ENCODE measurements around the gene RIPK1. TPM values are rescaled to one million over a fixed set of nuclear protein-coding genes. Genes with fewer than 3 reads are reported as not detected.

The RIPK1 gene
- total and polyA plus RNA-seq, 9 of the 15 experiments (the other 6 are each of a cell fraction or from before 2014, with no cell fraction given): 3.8 to 24.9 (median 17.7) TPM

DNA sequence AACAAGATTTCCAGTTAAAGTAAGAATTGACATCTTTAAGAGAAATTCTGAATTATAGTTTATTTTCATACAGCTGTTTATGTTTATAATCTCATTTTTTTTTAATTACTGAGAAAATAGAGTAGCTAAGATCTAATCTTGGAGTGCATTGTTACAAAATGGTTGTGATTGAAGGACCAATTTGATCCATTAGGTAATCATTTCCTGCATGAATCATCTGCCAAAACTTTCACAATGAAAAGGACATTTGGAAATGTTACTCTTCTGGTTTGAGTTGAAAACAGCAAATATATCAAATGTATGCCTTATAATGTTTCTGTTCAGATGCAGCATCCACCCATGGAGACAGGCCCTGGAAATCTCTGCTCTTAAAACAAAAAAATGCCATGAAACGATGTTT lies 70.0 kb downstream of the RIPK1 start:
- in situ Hi-C loops (cut with MboI): no loop called here
- no peak for ATAC-seq
- Histone ChIP-seq H2AFZ (ENCODE audit: low read depth, low read length) (no peak overlapping the region), H3K4me2 (ENCODE audit: insufficient read depth, low read length) (no peak overlapping the region), H3K27ac (ENCODE audit: extremely low read depth, low read depth, low read length) (no peak overlapping the region), H3K9me1 (ENCODE audit: control insufficient read depth, insufficient read depth, low read length) (no peaks in the 10 kb centered on the region), H4K20me1 (replicated peaks; ENCODE audit: control insufficient read depth, insufficient read depth, low read length) (no peaks in the 10 kb centered on the region), H3K79me2 (ENCODE audit: control insufficient read depth, insufficient read depth, low read length) (no peaks in the 10 kb centered on the region), H3K36me3 (ENCODE audit: control insufficient read depth, insufficient read depth, low read length) (peaks cover 6% of the 10 kb centered on the region; the same call in 1 of the 3 replicates), H3K4me1 (replicated peaks in 1 of 2; ENCODE audit: control insufficient read depth in 2 of 2, insufficient read depth in 2 of 2, low read length in 2 of 2) (peaks cover 0 to 10% of the 10 kb centered on the region in 2 experiments; a peak in 3 of 5 replicates), H3K27me3 (ENCODE audit: control insufficient read depth in 2 of 2, insufficient read depth in 2 of 2, low read length in 2 of 2) (no peaks in the 10 kb centered on the region), H3K9me3 (replicated peaks; ENCODE audit: control insufficient read depth, insufficient read depth, low read depth, low read length) (no peaks in the 10 kb centered on the region), H3K4me3 (no peak overlapping the region), H3K9ac (ENCODE audit: insufficient read depth in 1 of 2, low read depth in 2 of 2, low read length in 2 of 2) (no peak overlapping the region)
- ChIA-PET CTCF (ENCODE audit: low intra/inter-chr PET ratio) (no interaction called here), POLR2A (interaction anchor here (1.2 to 1.7 kb wide), 2 partner anchors 18 to 20 kb away, joined by 3 to 5 read pairs; partner anchors contain the start of gene TUBB2A)
- WGBS (ENCODE audit: insufficient coverage, low coverage, missing lambda C conversion rate): 4% methylated on average over 1 of the region's 1 CpG
- BruUV-seq (replicated peaks): no TSS peak
- no peak for FAIRE-seq
- intact Hi-C loops (cut with micrococcal nuclease): no loop called here
- TF ChIP-seq ZNF124 (CRISPR knock-in tag; IDR thresholded peaks at IDR 0.05) (no peak), ZNF347 (CRISPR knock-in tag; IDR thresholded peaks at IDR 0.05; ENCODE audit: low read depth) (no peak), ZNF316 (IDR thresholded peaks at IDR 0.05) (no peak), MEIS2 (IDR thresholded peaks at IDR 0.05; ENCODE audit: partially characterized antibody) (no peak), NCOA1 (IDR thresholded peaks at IDR 0.05; ENCODE audit: low read depth) (no peak), HMG20A (CRISPR knock-in tag; conservative IDR thresholded peaks at IDR 0.05) (no peak), ETV1 (tag; conservative IDR thresholded peaks at IDR 0.05; ENCODE audit: low read depth) (no peak)
- TF ChIP-seq, protein P1, sequence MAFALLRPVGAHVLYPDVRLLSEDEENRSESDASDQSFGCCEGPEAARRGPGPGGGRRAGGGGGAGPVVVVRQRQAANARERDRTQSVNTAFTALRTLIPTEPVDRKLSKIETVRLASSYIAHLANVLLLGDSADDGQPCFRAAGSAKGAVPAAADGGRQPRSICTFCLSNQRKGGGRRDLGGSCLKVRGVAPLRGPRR (CRISPR knock-in tag; IDR thresholded peaks at IDR 0.05): no peak
- TF ChIP-seq, protein P2, sequence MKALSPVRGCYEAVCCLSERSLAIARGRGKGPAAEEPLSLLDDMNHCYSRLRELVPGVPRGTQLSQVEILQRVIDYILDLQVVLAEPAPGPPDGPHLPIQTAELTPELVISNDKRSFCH (CRISPR knock-in tag; IDR thresholded peaks at IDR 0.05): no peak
- TF ChIP-seq, protein P2 (tag; IDR thresholded peaks at IDR 0.05): no peak
- TF ChIP-seq, protein P3, sequence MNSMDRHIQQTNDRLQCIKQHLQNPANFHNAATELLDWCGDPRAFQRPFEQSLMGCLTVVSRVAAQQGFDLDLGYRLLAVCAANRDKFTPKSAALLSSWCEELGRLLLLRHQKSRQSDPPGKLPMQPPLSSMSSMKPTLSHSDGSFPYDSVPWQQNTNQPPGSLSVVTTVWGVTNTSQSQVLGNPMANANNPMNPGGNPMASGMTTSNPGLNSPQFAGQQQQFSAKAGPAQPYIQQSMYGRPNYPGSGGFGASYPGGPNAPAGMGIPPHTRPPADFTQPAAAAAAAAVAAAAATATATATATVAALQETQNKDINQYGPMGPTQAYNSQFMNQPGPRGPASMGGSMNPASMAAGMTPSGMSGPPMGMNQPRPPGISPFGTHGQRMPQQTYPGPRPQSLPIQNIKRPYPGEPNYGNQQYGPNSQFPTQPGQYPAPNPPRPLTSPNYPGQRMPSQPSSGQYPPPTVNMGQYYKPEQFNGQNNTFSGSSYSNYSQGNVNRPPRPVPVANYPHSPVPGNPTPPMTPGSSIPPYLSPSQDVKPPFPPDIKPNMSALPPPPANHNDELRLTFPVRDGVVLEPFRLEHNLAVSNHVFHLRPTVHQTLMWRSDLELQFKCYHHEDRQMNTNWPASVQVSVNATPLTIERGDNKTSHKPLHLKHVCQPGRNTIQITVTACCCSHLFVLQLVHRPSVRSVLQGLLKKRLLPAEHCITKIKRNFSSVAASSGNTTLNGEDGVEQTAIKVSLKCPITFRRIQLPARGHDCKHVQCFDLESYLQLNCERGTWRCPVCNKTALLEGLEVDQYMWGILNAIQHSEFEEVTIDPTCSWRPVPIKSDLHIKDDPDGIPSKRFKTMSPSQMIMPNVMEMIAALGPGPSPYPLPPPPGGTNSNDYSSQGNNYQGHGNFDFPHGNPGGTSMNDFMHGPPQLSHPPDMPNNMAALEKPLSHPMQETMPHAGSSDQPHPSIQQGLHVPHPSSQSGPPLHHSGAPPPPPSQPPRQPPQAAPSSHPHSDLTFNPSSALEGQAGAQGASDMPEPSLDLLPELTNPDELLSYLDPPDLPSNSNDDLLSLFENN (IDR thresholded peaks at IDR 0.05; ENCODE audit: low read depth in 2 of 2, low read length in 2 of 2): no peak
- no peak for DNase-seq (ENCODE audit: extremely low read depth in 1 of 4, low spot score in 3 of 4)
